Liver (tissue), 9 donors: Measurements from ENCODE around the gene CLEC20A. TPM values are rescaled to one million over a fixed set of nuclear protein-coding genes. Genes with fewer than 3 reads are reported as not detected.

Experiments used
- DNase-seq: peaks from one replicate; pipeline ENCODE4 v3.0.0-alpha.2; 2017; ENCODE audit warnings: low spot score
- H3K27ac ChIP-seq, 2 donors: one replicate each; pipeline ENCODE4 v1.7.0; 2013; ENCODE audit warnings: inconsistent platforms in 2 of 2, low read length in 2 of 2, control low read depth in 1 of 2, low read depth in 1 of 2, mild to moderate bottlenecking in 1 of 2
- H3K27me3 ChIP-seq, 4 donors: one replicate each; pipeline versions ENCODE4 v1.6.1 to v1.7.0; 2013; ENCODE audit warnings: low read length in 3 of 4, inconsistent platforms in 1 of 4, mild to moderate bottlenecking in 1 of 4, moderate library complexity in 1 of 4; ENCODE audit not compliant: control insufficient read depth in 4 of 4, insufficient read depth in 4 of 4
- H3K36me3 ChIP-seq, 4 donors: one replicate each; pipeline versions ENCODE4 v1.6.1 to v1.7.0; 2013; ENCODE audit warnings: low read length in 3 of 4, mild to moderate bottlenecking in 3 of 4, low read depth in 1 of 4, moderate library complexity in 1 of 4; ENCODE audit not compliant: control insufficient read depth in 4 of 4, insufficient read depth in 3 of 4
- H3K4me1 ChIP-seq, 4 donors: one replicate each; pipeline versions ENCODE4 v1.6.1 to v1.7.0; 2013; ENCODE audit warnings: low read length in 3 of 4, mild to moderate bottlenecking in 3 of 4, moderate library complexity in 1 of 4; ENCODE audit not compliant: control insufficient read depth in 4 of 4, insufficient read depth in 4 of 4
- H3K4me3 ChIP-seq, 3 donors: one replicate each; pipeline versions ENCODE4 v1.6.1 to v1.7.0; 2013; ENCODE audit warnings: low read length in 3 of 3, control low read depth in 1 of 3, low read depth in 1 of 3, mild to moderate bottlenecking in 1 of 3
- H3K9ac ChIP-seq, 2 donors: one replicate each; pipeline ENCODE4 v1.7.0; 2013; ENCODE audit warnings: low read length in 2 of 2, mild to moderate bottlenecking in 2 of 2, moderate library complexity in 2 of 2, control low read depth in 1 of 2, low read depth in 1 of 2
- H3K9me3 ChIP-seq, 4 donors: one replicate each; pipeline versions ENCODE4 v1.6.1 to v1.7.0; 2013; ENCODE audit warnings: low read length in 3 of 4; ENCODE audit not compliant: control insufficient read depth in 4 of 4
- EGR1 ChIP-seq, 2 donors: IDR thresholded peaks; 2 replicates each; pipeline ENCODE4 v1.6.1; 2016 to 2018; ENCODE audit warnings: antibody characterized with exemption in 2 of 2, low read depth in 2 of 2
- FOXA1 ChIP-seq: IDR thresholded peaks from 2 replicates; pipeline ENCODE4 v1.6.1; 2016; ENCODE audit warnings: antibody characterized with exemption
- FOXA2 ChIP-seq: IDR thresholded peaks from 2 replicates; pipeline ENCODE4 v1.6.1; 2016; ENCODE audit warnings: antibody characterized with exemption
- GABPA ChIP-seq, 2 donors: IDR thresholded peaks in 1 of 2; conservative IDR thresholded peaks in 1 of 2; 2 replicates each; pipeline ENCODE4 v1.6.1; 2016; ENCODE audit warnings: antibody characterized with exemption in 2 of 2, mild to moderate bottlenecking in 1 of 2, moderate library complexity in 1 of 2
- HNF4A ChIP-seq, 2 donors: conservative IDR thresholded peaks; 2 replicates each; pipeline ENCODE4 v1.6.1; 2016; ENCODE audit warnings: antibody characterized with exemption in 2 of 2, mild to moderate bottlenecking in 2 of 2
- HNF4G ChIP-seq: IDR thresholded peaks from 2 replicates; pipeline ENCODE4 v1.6.1; 2016; ENCODE audit warnings: antibody characterized with exemption
- JUND ChIP-seq, 2 donors: IDR thresholded peaks; 2 replicates each; pipeline ENCODE4 v1.6.1; 2016; ENCODE audit warnings: antibody characterized with exemption in 2 of 2
- NR2F2 ChIP-seq: IDR thresholded peaks from 2 replicates; pipeline ENCODE4 v1.6.1; 2016; ENCODE audit warnings: antibody characterized with exemption
- RAD21 ChIP-seq, 2 donors: IDR thresholded peaks; 2 replicates each; pipeline ENCODE4 v1.6.1; 2016; ENCODE audit warnings: antibody characterized with exemption in 2 of 2, mild to moderate bottlenecking in 2 of 2
- RXRA ChIP-seq, 2 donors: IDR thresholded peaks; 2 replicates each; pipeline ENCODE4 v1.6.1; 2017 to 2018; ENCODE audit warnings: antibody characterized with exemption in 2 of 2, mild to moderate bottlenecking in 1 of 2
- SP1 ChIP-seq: IDR thresholded peaks from 2 replicates; pipeline ENCODE4 v1.6.1; 2018; ENCODE audit warnings: antibody characterized with exemption, mild to moderate bottlenecking
- TAF1 ChIP-seq: conservative IDR thresholded peaks from 2 replicates; pipeline ENCODE4 v1.6.1; 2016; ENCODE audit warnings: antibody characterized with exemption, mild to moderate bottlenecking
- YY1 ChIP-seq: IDR thresholded peaks from 2 replicates; pipeline ENCODE4 v1.6.1; 2016; ENCODE audit warnings: antibody characterized with exemption, mild to moderate bottlenecking
- polyA plus RNA-seq, 2 donors: library from polyadenylated mRNA; stranded (reverse) in 1 of 2; unstranded in 1 of 2; fragments of 200-250 nt in 1 of 2; fragments of >200 nt in 1 of 2; fragmentation: Nextera tagmentation in 1 of 2; extraction: Ambion mirVana in 1 of 2; gene quantifications; one replicate each; pipeline versions ENCODE4 v1.2.1 to v1.2.3, GENCODE V29; 2013 to 2015
- total RNA-seq, 2 donors: library from RNA; depleted of rRNA; stranded (reverse); fragments of >200 nt; gene quantifications; one replicate each; pipeline ENCODE4 v1.2.3, GENCODE V29; 2014
- TF ChIP-seq, protein P1 (sequence below): IDR thresholded peaks from 2 replicates; pipeline ENCODE4 v1.6.1; 2016; ENCODE audit warnings: antibody characterized with exemption
- TF ChIP-seq, protein P2 (sequence below): IDR thresholded peaks from 2 replicates; pipeline ENCODE4 v1.6.1; 2016; ENCODE audit warnings: antibody characterized with exemption, mild to moderate bottlenecking
- TF ChIP-seq, protein P3 (sequence below): IDR thresholded peaks from 2 replicates; pipeline ENCODE4 v1.6.1; 2016; ENCODE audit warnings: antibody characterized with exemption
- TF ChIP-seq, protein P4 (sequence below): fragments of 150-350 bp; IDR thresholded peaks from 2 replicates; pipeline ENCODE4 v1.5.1; 2017; ENCODE audit warnings: improper control_type of control experiment, low read depth, low read length; ENCODE audit not compliant: missing input control
- TF ChIP-seq, protein P5 (sequence below): IDR thresholded peaks from 2 replicates; pipeline ENCODE4 v1.6.1; 2016; ENCODE audit warnings: antibody characterized with exemption
- donor health status: healthy.
- donor health status: healthy.
- donor health status: healthy.
- donor health status: healthy.
- donor health status: healthy.

CLEC20A gene
- total and polyA plus RNA-seq, 4 donors: 0.33 TPM; not detected in 3

DNA sequence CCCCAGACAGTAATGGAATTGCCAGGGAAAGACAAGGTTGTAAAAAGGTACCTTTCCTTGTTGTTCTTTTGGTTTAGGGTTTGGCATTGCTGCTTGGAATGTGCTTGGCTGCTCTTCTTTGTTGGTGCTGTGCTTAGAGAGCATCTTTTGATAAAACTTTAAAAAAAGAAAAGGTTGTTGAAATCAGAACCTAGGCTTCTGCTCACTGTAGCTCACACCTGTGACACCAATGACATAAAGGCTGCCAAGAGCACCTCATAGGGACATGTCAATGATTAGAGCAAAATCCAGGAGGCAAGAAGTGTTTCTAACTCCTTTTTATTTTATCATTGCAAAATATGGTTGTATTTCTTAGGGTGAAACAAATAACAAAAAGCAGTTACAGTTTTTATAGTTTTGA is 28.9 kb downstream of the CLEC20A start:
- no peak overlapping the region for H3K27ac ChIP-seq

DNA sequence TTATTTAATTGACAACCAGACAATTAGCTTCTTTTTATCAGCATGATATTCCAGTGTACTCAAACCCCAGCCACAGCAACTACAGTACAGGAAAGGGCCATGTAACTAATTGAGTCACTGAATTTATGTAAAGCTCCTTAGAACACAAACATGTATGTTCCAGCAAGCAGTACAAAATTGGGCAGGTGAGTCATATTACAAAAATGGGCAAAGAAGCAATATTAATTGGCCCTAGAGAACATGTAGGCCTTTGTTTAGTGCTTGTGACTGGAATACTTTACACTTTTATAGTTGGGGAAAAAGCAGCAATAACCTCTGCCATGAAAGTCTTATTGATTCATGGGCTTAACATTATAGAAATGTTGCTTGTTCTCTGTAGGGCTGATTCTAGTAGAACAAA is 31.8 kb downstream of the CLEC20A start:
- Histone ChIP-seq H3K4me3 (no peak overlapping the region), H3K27ac (no peak overlapping the region), H3K36me3 (peaks cover 0 to 13% (median 5%) of the 10 kb centered on the region in 4 donors), H3K9me3 (no peaks in the 10 kb centered on the region), H3K27me3 (no peaks in the 10 kb centered on the region), H3K9ac (no peak overlapping the region), H3K4me1 (no peaks in the 10 kb centered on the region)
- no peak for TF ChIP-seq NR2F2
- TF ChIP-seq TAF1: no peak
- no peak for DNase-seq

More for the DNA sequence above, 28.9 kb downstream of the CLEC20A start:
- Histone ChIP-seq H3K27me3 (no peaks in the 10 kb centered on the region), H3K9ac (no peak overlapping the region), H3K9me3 (no peaks in the 10 kb centered on the region), H3K4me1 (no peaks in the 10 kb centered on the region), H3K4me3 (no peak overlapping the region), H3K36me3 (peaks cover 0 to 13% (median 9%) of the 10 kb centered on the region in 4 donors)
- TF ChIP-seq, protein P1, sequence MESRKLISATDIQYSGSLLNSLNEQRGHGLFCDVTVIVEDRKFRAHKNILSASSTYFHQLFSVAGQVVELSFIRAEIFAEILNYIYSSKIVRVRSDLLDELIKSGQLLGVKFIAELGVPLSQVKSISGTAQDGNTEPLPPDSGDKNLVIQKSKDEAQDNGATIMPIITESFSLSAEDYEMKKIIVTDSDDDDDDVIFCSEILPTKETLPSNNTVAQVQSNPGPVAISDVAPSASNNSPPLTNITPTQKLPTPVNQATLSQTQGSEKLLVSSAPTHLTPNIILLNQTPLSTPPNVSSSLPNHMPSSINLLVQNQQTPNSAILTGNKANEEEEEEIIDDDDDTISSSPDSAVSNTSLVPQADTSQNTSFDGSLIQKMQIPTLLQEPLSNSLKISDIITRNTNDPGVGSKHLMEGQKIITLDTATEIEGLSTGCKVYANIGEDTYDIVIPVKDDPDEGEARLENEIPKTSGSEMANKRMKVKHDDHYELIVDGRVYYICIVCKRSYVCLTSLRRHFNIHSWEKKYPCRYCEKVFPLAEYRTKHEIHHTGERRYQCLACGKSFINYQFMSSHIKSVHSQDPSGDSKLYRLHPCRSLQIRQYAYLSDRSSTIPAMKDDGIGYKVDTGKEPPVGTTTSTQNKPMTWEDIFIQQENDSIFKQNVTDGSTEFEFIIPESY: no peak
- TF ChIP-seq FOXA2: no peak
- TF ChIP-seq SP1: no peak
- TF ChIP-seq HNF4G: no peak
- TF ChIP-seq, protein P2, sequence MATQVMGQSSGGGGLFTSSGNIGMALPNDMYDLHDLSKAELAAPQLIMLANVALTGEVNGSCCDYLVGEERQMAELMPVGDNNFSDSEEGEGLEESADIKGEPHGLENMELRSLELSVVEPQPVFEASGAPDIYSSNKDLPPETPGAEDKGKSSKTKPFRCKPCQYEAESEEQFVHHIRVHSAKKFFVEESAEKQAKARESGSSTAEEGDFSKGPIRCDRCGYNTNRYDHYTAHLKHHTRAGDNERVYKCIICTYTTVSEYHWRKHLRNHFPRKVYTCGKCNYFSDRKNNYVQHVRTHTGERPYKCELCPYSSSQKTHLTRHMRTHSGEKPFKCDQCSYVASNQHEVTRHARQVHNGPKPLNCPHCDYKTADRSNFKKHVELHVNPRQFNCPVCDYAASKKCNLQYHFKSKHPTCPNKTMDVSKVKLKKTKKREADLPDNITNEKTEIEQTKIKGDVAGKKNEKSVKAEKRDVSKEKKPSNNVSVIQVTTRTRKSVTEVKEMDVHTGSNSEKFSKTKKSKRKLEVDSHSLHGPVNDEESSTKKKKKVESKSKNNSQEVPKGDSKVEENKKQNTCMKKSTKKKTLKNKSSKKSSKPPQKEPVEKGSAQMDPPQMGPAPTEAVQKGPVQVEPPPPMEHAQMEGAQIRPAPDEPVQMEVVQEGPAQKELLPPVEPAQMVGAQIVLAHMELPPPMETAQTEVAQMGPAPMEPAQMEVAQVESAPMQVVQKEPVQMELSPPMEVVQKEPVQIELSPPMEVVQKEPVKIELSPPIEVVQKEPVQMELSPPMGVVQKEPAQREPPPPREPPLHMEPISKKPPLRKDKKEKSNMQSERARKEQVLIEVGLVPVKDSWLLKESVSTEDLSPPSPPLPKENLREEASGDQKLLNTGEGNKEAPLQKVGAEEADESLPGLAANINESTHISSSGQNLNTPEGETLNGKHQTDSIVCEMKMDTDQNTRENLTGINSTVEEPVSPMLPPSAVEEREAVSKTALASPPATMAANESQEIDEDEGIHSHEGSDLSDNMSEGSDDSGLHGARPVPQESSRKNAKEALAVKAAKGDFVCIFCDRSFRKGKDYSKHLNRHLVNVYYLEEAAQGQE: no peak
- no peak for TF ChIP-seq JUND (IDR thresholded peaks at IDR 0.05)
- TF ChIP-seq, protein P3, sequence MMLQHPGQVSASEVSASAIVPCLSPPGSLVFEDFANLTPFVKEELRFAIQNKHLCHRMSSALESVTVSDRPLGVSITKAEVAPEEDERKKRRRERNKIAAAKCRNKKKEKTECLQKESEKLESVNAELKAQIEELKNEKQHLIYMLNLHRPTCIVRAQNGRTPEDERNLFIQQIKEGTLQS: no peak
- no peak for TF ChIP-seq NR2F2
- TF ChIP-seq HNF4A (conservative IDR thresholded peaks at IDR 0.05): no peak
- no peak for TF ChIP-seq EGR1 (IDR thresholded peaks at IDR 0.05; ENCODE audit: low read depth in 2 of 2)
- TF ChIP-seq FOXA1: no peak
- TF ChIP-seq RXRA (IDR thresholded peaks at IDR 0.05): no peak
- no peak for TF ChIP-seq GABPA (IDR thresholded peaks at IDR 0.05 in 1 of 2, conservative IDR thresholded peaks at IDR 0.05 in 1 of 2)
- TF ChIP-seq, protein P4, sequence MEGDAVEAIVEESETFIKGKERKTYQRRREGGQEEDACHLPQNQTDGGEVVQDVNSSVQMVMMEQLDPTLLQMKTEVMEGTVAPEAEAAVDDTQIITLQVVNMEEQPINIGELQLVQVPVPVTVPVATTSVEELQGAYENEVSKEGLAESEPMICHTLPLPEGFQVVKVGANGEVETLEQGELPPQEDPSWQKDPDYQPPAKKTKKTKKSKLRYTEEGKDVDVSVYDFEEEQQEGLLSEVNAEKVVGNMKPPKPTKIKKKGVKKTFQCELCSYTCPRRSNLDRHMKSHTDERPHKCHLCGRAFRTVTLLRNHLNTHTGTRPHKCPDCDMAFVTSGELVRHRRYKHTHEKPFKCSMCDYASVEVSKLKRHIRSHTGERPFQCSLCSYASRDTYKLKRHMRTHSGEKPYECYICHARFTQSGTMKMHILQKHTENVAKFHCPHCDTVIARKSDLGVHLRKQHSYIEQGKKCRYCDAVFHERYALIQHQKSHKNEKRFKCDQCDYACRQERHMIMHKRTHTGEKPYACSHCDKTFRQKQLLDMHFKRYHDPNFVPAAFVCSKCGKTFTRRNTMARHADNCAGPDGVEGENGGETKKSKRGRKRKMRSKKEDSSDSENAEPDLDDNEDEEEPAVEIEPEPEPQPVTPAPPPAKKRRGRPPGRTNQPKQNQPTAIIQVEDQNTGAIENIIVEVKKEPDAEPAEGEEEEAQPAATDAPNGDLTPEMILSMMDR: no peak
- TF ChIP-seq YY1: no peak
- TF ChIP-seq, protein P5, sequence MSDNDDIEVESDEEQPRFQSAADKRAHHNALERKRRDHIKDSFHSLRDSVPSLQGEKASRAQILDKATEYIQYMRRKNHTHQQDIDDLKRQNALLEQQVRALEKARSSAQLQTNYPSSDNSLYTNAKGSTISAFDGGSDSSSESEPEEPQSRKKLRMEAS: no peak
- TF ChIP-seq RAD21 (IDR thresholded peaks at IDR 0.05): no peak
- TF ChIP-seq TAF1: no peak
- DNase-seq: no peak
